ENCODE data around the gene PHIP.

PHIP gene

GRCh38 chr6:79033279-79033678, 44.8 kb downstream of the PHIP start:
- H3K36me3 ChIP-seq (ENCODE audit: control insufficient read depth, insufficient read depth, low read length), result no peaks in the 10 kb centered on the region
- H3K4me3 ChIP-seq (ENCODE audit: low read length), result no peak overlapping the region
- no peak overlapping the region for H3K9ac ChIP-seq (ENCODE audit: low read length)
- no peak overlapping the region for H3K27ac ChIP-seq (ENCODE audit: low read depth, low read length)
- no peaks in the 10 kb centered on the region for H3K27me3 ChIP-seq (ENCODE audit: control insufficient read depth, insufficient read depth, low read length)
- no peaks in the 10 kb centered on the region for H3K4me1 ChIP-seq (ENCODE audit: control insufficient read depth, insufficient read depth, low read length)

DNA sequence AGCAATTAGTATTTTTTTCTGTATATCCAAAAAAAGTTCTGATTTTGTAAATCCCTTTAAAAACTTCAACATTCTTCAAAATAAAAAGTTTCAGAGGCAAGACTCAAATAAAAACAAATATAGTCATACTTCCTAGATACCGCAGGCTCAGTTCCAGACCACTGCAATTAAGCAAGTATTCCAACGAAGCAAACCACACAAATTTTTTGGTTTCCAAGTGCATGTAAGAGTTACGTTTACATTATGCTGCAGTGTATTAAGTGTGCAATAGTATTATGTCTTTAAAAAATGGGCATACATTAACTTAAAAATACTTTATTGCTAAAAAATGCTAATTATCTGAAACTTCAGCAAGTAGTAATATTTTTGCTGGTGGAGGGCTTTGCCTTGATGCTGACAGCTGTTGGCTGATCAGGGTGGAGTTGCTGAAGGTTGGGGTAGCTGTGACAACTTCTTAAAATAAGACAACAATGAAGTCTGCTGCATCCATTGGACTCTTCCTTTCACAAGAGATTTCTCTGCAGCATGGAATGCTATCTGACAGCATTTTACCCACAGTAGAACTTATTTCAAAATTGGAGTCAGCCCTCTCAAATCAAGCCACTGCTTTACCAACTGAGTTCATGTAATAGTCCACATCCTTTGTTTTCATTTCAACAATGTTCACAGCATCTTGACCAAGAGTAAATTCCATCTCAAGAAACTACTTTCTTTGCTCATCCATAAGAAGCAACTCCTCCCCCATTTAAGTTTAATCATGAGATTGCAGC, 46.0 kb downstream of the PHIP start:
- Histone ChIP-seq H3K9ac (ENCODE audit: low read length) (no peak overlapping the region), H3K4me3 (ENCODE audit: low read length) (no peak overlapping the region), H3K27ac (ENCODE audit: low read depth, low read length) (no peak overlapping the region), H3K27me3 (ENCODE audit: control insufficient read depth, insufficient read depth, low read length) (no peaks in the 10 kb centered on the region), H3K36me3 (ENCODE audit: control insufficient read depth, insufficient read depth, low read length) (no peaks in the 10 kb centered on the region), H3K4me1 (ENCODE audit: control insufficient read depth, insufficient read depth, low read length) (no peaks in the 10 kb centered on the region)

DNA sequence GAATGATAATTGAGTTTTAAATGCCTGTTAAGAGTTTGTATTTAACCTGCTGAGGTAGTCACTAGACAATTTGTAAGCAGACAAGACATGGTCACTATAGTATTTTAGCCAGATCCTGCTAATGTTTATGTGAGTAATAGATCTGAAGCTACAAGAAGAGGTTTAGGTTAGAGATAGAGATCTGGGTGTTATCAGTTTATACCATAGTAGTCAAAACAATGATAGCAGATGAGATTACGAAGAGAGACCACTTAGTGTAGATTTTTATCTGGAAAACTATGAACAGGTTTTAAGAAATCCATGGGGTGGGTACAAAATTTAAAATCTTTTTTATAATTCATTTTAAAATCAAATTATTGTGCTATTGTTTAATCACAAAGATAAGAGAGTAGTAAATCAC, 47.5 kb downstream of the PHIP start:
- no peaks in the 10 kb centered on the region for H3K27me3 ChIP-seq (ENCODE audit: control insufficient read depth, insufficient read depth, low read length)
- H3K36me3 ChIP-seq (ENCODE audit: control insufficient read depth, insufficient read depth, low read length), result no peaks in the 10 kb centered on the region
- H3K27ac ChIP-seq (ENCODE audit: low read depth, low read length), result no peak overlapping the region
- H3K9ac ChIP-seq (ENCODE audit: low read length), result no peak overlapping the region
- H3K4me3 ChIP-seq (ENCODE audit: low read length), result no peak overlapping the region
- no peaks in the 10 kb centered on the region for H3K4me1 ChIP-seq (ENCODE audit: control insufficient read depth, insufficient read depth, low read length)

- H3K27me3 ChIP-seq (ENCODE audit: control insufficient read depth, insufficient read depth, low read length), result no peaks in the 10 kb centered on the region
- H3K36me3 ChIP-seq (ENCODE audit: control insufficient read depth, insufficient read depth, low read length), result no peaks in the 10 kb centered on the region
- no peaks in the 10 kb centered on the region for H3K4me1 ChIP-seq (ENCODE audit: control insufficient read depth, insufficient read depth, low read length)
- no peak overlapping the region for H3K27ac ChIP-seq (ENCODE audit: low read depth, low read length)
- H3K4me3 ChIP-seq (ENCODE audit: low read length), result no peak overlapping the region
- H3K9ac ChIP-seq (ENCODE audit: low read length), result no peak overlapping the region
Observed at GRCh38 chr6:79030023-79030422, 48.0 kb downstream of the PHIP start.

GRCh38 chr6:79028641-79029314, 49.3 kb downstream of the PHIP start:
- Histone ChIP-seq H3K36me3 (ENCODE audit: control insufficient read depth, insufficient read depth, low read length) (no peaks in the 10 kb centered on the region), H3K4me3 (ENCODE audit: low read length) (no peak overlapping the region), H3K9ac (ENCODE audit: low read length) (no peak overlapping the region), H3K4me1 (ENCODE audit: control insufficient read depth, insufficient read depth, low read length) (no peaks in the 10 kb centered on the region), H3K27me3 (ENCODE audit: control insufficient read depth, insufficient read depth, low read length) (no peaks in the 10 kb centered on the region), H3K27ac (ENCODE audit: low read depth, low read length) (no peak overlapping the region)

GRCh38 chr6:79011940-79012339, 66.1 kb downstream of the PHIP start:
- Histone ChIP-seq H3K4me1 (ENCODE audit: control insufficient read depth, insufficient read depth, low read length) (no peaks in the 10 kb centered on the region), H3K27me3 (ENCODE audit: control insufficient read depth, insufficient read depth, low read length) (no peaks in the 10 kb centered on the region), H3K4me3 (ENCODE audit: low read length) (no peak overlapping the region), H3K9ac (ENCODE audit: low read length) (no peak overlapping the region), H3K27ac (ENCODE audit: low read depth, low read length) (no peak overlapping the region), H3K36me3 (ENCODE audit: control insufficient read depth, insufficient read depth, low read length) (peaks cover 3% of the 10 kb centered on the region)

- no peaks in the 10 kb centered on the region for H3K27me3 ChIP-seq (ENCODE audit: control insufficient read depth, insufficient read depth, low read length)
- no peak overlapping the region for H3K9ac ChIP-seq (ENCODE audit: low read length)
- peaks cover 3% of the 10 kb centered on the region for H3K4me1 ChIP-seq (ENCODE audit: control insufficient read depth, insufficient read depth, low read length)
- H3K36me3 ChIP-seq (ENCODE audit: control insufficient read depth, insufficient read depth, low read length), result peaks cover 3% of the 10 kb centered on the region
- no peak overlapping the region for H3K4me3 ChIP-seq (ENCODE audit: low read length)
- no peak overlapping the region for H3K27ac ChIP-seq (ENCODE audit: low read depth, low read length)
Observed at GRCh38 chr6:79010422-79010821, 67.6 kb downstream of the PHIP start.

DNA sequence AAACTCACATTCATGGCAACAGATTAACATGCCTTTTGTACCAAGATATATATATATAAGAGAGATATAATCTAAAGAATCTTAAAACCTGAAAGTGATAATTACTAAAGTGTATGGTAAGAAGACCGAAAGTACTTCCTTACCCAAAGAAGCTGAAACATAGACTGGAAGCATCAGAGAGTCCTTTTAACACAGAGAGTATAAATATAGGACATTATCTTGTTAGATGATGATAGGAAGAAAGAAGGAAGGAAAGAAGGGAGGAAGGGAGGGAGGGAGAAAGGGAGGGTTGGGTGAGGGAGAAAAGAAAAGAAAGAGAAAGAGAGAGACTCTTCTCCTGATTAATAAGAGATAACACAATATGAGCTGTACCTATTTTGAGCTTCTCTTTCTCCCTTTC, 68.2 kb downstream of the PHIP start:
- Histone ChIP-seq H3K36me3 (ENCODE audit: control insufficient read depth, insufficient read depth, low read length) (peaks cover under 1% of the 10 kb centered on the region), H3K27ac (ENCODE audit: low read depth, low read length) (no peak overlapping the region), H3K27me3 (ENCODE audit: control insufficient read depth, insufficient read depth, low read length) (no peaks in the 10 kb centered on the region), H3K4me3 (ENCODE audit: low read length) (no peak overlapping the region), H3K4me1 (ENCODE audit: control insufficient read depth, insufficient read depth, low read length) (peaks cover 3% of the 10 kb centered on the region), H3K9ac (ENCODE audit: low read length) (no peak overlapping the region)

DNA sequence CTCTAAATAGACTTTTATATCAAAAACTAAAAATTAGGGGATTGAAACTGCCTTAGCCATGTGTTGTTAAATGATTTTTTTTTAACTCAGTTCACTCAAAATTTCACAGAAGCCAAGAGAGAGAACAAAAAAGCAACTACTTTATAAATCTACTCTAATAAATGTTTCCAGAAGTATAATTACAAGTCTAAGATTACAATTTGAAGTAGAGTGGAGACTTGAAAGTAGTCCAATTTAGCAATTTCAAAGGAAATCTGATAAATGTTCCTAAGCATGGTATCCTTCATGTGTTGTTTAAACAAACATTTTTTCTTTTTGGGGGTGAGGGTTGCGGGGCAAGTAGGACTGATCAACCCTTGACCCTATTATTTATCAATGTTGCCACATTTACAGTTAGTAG, 72.6 kb downstream of the PHIP start:
- Histone ChIP-seq H3K4me1 (ENCODE audit: control insufficient read depth, insufficient read depth, low read length) (peaks cover 3% of the 10 kb centered on the region), H3K4me3 (ENCODE audit: low read length) (no peak overlapping the region), H3K27me3 (ENCODE audit: control insufficient read depth, insufficient read depth, low read length) (no peaks in the 10 kb centered on the region), H3K36me3 (ENCODE audit: control insufficient read depth, insufficient read depth, low read length) (peaks cover 3% of the 10 kb centered on the region), H3K9ac (ENCODE audit: low read length) (no peak overlapping the region), H3K27ac (ENCODE audit: low read depth, low read length) (no peak overlapping the region)

DNA sequence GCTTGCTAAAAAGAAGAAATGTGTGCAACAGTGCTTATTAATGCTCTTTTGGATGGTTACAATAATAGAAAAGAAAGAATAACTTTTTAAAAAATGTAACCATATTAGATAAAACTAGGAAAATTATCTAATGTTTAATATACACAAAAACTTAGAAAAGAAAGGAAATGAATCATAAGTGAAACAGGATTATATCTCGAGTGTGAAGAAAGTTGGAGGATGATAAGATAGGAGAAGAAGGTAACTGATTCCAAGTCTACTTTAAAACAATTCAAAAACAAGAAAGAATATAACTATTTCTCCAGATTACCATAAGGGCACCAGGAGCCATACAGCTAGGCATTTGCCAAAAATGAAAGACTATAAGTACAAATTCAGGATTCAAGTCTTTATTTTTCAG, 73.0 kb downstream of the PHIP start:
- no peak overlapping the region for H3K4me3 ChIP-seq (ENCODE audit: low read length)
- H3K27ac ChIP-seq (ENCODE audit: low read depth, low read length), result no peak overlapping the region
- H3K4me1 ChIP-seq (ENCODE audit: control insufficient read depth, insufficient read depth, low read length), result peaks cover 3% of the 10 kb centered on the region
- peaks cover 3% of the 10 kb centered on the region for H3K36me3 ChIP-seq (ENCODE audit: control insufficient read depth, insufficient read depth, low read length)
- H3K9ac ChIP-seq (ENCODE audit: low read length), result no peak overlapping the region
- H3K27me3 ChIP-seq (ENCODE audit: control insufficient read depth, insufficient read depth, low read length), result no peaks in the 10 kb centered on the region

DNA sequence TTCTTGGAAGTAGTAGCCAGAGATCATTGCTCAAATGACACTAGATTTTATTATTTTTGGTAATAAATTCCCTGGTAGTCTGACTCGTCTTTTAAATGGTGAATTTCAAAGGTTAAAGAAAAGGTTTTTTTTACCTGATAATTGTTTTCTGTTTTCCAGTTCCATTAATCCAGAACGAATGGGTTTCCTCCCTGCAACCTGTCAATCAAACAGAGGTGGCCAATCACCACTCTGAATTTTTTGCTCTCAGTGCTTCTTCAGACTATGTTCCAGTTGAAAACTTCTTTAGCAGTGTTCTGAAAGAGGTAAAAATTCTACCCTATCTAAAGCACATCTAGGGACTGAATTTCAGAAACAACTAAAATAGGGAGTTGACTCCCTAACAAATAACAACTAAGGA, 73.8 kb downstream of the PHIP start:
- Histone ChIP-seq H3K4me3 (ENCODE audit: low read length) (no peak overlapping the region), H3K36me3 (ENCODE audit: control insufficient read depth, insufficient read depth, low read length) (peaks cover 3% of the 10 kb centered on the region), H3K27me3 (ENCODE audit: control insufficient read depth, insufficient read depth, low read length) (no peaks in the 10 kb centered on the region), H3K4me1 (ENCODE audit: control insufficient read depth, insufficient read depth, low read length) (peaks cover 3% of the 10 kb centered on the region), H3K27ac (ENCODE audit: low read depth, low read length) (no peak overlapping the region), H3K9ac (ENCODE audit: low read length) (no peak overlapping the region)

DNA sequence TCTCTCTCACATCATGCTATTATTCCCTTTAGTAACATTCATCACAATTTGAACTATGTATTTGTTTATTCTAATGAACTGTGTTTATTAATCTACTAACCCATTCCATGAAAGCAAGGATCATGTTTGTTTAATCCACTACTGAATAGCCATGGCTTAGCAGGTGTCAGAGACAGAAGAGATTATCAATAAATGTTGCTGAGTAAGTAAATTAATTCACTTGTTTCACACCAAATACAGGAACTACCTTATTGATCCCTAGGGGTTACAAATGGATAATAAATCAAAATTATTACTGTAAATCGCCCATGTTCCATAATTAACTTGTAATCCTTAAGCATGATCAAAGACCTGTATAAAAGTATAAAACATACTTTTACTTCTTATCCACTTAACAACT, 76.6 kb downstream of the PHIP start:
- Histone ChIP-seq H3K27me3 (ENCODE audit: control insufficient read depth, insufficient read depth, low read length) (no peaks in the 10 kb centered on the region), H3K9ac (ENCODE audit: low read length) (no peak overlapping the region), H3K27ac (ENCODE audit: low read depth, low read length) (no peak overlapping the region), H3K36me3 (ENCODE audit: control insufficient read depth, insufficient read depth, low read length) (peaks cover 5% of the 10 kb centered on the region), H3K4me1 (ENCODE audit: control insufficient read depth, insufficient read depth, low read length) (peaks cover 3% of the 10 kb centered on the region), H3K4me3 (ENCODE audit: low read length) (no peak overlapping the region)

DNA sequence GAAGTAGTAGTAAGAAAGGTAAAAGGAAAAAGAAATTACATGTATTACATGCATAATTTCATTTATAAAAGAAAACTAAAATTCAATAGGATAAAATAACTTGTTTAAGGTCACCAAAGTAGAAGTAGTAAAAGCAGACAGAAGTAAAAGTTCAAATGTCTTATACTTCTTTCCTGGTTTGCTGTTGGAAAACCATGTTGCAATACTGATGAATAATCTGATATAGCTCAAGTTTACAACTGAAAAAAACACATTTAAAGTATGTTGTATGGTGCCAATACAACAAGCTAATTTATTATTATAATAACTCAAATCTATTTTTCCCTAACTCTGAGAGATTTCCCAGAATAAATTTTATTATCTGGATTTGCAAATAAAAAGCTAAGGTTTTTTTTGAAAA, 78.3 kb downstream of the PHIP start:
- no peaks in the 10 kb centered on the region for H3K27me3 ChIP-seq (ENCODE audit: control insufficient read depth, insufficient read depth, low read length)
- H3K36me3 ChIP-seq (ENCODE audit: control insufficient read depth, insufficient read depth, low read length), result peaks cover 10% of the 10 kb centered on the region
- no peaks in the 10 kb centered on the region for H3K4me1 ChIP-seq (ENCODE audit: control insufficient read depth, insufficient read depth, low read length)
- no peak overlapping the region for H3K4me3 ChIP-seq (ENCODE audit: low read length)
- H3K27ac ChIP-seq (ENCODE audit: low read depth, low read length), result no peak overlapping the region
- H3K9ac ChIP-seq (ENCODE audit: low read length), result no peak overlapping the region
